ENCODE results near the gene THOP1.
"Not testable (repeated sequence)": the region's sequence is repeated elsewhere in the genome, so short reads cannot be mapped to it uniquely, and the experiment has no call there.

THOP1 gene

DNA sequence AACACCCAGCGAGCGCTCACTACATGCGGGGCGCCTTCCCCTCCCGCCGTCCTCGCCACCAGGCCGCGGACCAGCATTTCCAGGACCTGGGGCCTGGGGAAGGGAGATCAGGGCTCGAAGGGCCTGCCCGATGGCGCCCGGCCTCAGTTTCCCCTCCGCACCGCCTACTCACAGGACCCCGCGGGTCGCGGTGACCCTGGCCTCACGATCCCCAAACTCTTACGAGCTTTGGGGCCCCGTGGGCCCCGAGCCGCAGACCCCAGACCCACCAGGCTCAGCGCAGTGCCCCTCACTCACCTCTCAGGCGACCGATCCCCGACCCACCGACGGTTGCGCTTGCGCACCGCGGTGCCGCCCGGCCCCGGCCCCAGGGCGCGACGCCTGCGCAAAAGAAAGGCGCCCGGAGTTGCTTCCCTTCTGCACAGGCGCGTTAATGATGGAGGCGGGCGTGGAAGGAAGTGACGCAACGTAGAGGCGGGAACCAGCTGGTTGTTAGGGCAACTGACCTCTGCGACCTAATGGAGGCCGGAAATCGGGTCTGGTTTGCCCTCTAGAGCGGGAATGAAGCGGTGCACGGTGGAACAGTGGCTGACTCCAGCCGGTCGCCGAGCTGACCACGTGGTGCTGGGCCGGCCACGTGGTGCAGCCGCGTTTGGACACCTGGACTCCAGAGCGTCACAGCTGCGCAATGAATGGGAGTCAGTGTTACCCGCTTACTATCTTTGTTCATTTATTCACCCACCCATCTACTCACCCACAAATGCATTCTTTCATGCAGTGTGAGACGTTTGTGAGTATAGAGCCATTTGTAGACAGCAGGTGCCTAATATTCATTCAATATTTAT lies 2.1 kb upstream of the THOP1 start, which contains the start of gene SGTA:
Gene SGTA (minus strand): TSS at position 338 of the 845 bp plus-strand sequence. CDS start 14,205 bp downstream, outside the sequence.
- DNase-seq, result peak; percentile 56

DNA sequence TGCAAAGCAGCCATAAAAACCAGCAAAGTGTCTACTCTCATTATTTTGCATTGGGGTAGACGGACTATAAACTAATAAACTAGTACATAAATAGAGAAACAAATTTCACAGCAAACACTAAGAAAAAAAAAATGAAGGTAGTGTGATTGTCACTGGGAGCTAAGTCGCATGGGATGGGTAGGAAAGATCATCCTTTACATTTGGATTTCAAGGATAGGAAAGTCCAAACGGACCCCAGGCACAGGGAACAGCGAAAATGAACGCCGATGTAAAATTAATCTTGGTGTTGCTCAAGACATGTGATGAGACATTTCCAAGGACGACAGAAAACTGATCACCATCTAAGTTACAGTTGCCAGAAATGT lies 1.5 kb upstream of the THOP1 start:
- DNase-seq, result no peak

GRCh38 chr19:2787115-2787514 lies 1.8 kb downstream of the THOP1 start:
- DNase-seq, result no peak

DNA sequence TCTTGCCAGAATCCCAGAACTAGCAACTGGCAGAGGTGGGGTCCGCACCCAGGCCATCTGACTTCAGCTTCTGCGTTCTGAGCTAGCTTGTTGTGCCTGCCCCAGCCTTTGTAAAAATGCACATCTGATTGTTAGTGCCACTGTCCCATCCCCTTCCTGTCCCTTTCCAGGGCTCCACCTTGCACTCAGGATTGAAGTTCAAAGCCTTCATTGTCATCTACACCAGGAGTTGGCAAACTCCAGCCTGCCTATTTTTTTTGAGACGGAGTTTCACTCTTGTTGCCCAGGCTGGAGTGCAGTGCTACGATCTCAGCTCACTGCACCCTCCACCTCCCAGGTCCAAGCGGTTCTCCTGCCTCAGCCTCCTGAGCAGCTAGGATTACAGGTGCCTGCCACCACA lies 2.9 kb downstream of the THOP1 start:
- no peak for DNase-seq

GRCh38 chr19:2790194-2790556 lies 4.9 kb downstream of the THOP1 start:
- DNase-seq, result no peak

DNA sequence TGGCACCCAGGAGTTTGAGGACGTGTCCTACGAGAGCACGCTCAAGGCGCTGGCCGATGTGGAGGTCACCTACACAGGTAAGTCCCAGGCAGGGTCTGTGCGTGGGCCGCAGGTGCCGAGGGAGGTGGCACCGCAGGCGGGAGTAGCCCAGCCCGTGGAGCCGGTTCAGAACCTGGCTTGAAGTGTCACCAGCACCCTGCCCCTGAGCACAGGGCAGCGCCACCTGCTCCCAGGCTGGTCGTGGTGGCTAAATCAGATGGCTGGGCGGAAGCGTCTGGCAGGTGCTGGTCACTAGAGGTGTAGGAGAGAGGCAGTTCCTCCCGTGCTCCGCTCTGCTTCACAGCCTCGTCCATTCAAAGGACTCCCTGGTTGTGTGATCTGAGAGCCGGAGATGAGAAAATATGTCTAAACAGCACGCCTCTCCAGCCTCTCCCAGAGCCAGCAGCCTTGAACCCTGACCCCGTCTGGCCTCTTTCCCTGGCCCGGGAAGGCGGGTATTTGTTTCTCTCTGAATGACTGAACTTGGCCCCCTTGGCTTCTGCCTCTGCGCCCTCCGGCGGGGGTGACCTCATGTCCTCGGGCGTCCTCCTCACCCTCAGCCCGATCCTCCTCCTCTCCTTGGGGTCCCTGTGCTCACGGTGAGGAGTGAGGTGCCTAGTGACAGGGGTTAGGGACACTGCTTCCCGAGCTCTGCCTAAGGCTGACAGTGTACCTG lies 5.4 kb downstream of the THOP1 start:
- no peak for DNase-seq

- no peak for DNase-seq
Measured at GRCh38 chr19:2791440-2791839, 6.1 kb downstream of the THOP1 start.

- no peak for DNase-seq
Measured at GRCh38 chr19:2791876-2792275, 6.6 kb downstream of the THOP1 start.

- DNase-seq, result not testable (repeated sequence)
Measured at GRCh38 chr19:2792666-2793065, 7.4 kb downstream of the THOP1 start.

DNA sequence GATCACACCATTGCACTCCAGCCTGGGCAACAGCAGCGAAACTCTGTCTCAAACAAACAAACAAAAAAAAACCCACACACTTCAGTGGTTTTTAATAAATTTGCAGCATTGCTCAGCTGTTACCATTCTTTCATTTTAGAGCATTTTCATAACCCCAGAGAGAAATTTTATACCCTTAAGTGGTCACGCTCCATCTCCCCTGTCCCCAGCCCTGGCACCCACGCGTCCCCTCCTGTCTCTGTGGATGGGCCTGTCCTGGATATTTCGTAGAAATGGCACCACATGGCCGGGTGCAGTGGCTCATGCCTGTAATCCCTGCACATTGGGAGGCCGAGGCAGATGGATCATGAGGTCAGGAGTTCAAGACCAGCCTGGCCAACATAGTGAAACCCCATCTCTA lies 7.8 kb downstream of the THOP1 start:
- DNase-seq, result no peak

GRCh38 chr19:2793577-2793976 lies 8.3 kb downstream of the THOP1 start:
- DNase-seq, result no peak

- no peak for DNase-seq
Measured at GRCh38 chr19:2795827-2796658, 10.7 kb downstream of the THOP1 start.

GRCh38 chr19:2796659-2797266 lies 11.5 kb downstream of the THOP1 start:
- no peak for DNase-seq

DNA sequence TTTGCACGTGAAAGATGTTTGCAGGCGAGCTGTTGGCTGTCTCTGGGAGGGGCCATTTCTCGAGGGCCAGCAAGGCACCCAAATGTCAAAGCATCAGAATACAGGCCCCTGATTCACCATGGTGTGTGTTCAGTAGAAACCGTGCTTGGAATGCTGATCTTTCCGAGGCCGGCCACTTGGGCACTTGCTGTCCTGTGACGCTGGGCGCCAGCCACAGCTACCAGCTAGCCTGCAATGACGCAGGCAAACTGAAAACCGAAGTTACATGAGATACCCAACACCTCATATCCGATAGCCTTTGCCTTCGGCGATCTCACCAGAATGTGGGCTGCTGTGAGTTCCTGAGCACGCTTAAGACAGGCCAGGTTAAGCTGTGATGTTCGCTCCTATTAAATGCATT lies 12.0 kb downstream of the THOP1 start:
- no peak for DNase-seq

GRCh38 chr19:2798158-2798685 lies 12.9 kb downstream of the THOP1 start:
- DNase-seq, result no peak

DNA sequence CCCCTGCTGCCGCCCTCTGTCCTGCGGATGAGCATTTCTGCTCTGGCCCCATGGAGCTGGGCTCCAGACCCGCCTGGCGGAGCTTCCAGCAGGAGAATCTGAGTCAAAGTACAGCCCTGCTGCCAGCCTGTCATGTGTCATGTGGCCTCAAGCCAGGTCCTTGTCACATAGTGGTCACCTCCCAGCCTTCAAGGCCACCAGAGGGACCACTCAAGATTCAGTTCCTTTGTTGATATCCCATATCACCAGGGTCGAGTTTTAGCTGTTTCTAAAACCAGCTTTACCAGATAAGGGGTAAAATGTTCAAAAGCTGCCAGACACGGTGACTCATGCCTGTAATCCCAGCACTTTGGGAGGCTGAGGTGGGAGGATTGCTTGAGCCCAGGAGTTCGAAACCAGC lies 13.4 kb downstream of the THOP1 start:
- DNase-seq, result no peak

DNA sequence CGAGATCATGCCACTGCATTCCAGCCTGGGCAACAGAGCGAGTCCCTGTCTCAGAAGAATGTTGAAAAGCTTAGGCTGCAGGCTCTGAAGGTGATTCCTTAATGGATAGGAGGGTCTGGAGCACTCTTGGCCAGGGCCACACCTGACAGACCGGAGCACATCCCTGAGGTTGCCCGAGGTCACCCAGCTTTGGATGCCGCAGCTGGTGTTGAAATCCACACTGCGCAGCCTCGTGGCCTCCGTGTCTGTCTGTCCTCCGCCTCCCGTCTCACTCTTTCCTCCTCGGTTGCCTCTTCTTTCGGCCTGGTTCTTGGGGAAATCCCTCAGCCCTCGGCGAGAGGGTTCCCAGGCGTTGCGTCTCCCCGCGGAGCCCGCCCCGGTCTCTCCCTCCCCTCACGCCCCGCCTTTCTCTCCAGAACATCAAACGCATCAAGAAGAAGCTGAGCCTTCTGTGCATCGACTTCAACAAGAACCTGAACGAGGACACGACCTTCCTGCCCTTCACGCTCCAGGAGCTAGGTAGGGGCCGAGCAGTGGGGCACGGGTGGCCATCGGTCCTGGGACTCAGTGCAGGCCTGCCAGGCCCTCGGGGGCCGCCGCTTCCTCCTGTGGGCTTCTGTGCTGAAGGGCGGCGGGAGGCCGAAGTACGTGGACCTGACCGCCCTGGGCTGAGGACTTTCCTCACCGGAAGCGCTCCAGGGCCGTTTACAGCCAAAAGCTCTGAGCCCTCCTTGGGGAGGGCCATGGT lies 14.1 kb downstream of the THOP1 start:
- no peak for DNase-seq

DNA sequence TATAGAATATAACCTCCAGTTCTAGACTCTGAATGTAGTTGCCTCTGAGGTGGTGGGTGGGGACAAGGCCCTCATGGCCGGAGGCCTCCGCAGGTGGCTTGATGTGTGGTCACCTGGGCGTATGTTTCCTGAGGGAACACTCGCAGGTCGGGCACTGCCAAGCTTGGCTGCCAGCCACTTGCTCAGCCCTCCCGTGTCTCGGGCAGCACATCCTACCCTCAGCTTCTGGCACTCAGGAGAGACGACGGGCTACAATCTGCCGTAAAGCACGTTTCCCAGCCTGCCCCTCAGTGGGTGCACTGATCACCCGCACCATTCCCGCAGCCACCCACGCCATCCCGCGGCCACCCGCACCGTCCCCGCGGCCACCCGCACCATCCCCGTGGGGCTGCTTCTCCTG lies 15.2 kb downstream of the THOP1 start:
- DNase-seq, result no peak

GRCh38 chr19:2802826-2803225 lies 17.5 kb downstream of the THOP1 start:
- no peak for DNase-seq

DNA sequence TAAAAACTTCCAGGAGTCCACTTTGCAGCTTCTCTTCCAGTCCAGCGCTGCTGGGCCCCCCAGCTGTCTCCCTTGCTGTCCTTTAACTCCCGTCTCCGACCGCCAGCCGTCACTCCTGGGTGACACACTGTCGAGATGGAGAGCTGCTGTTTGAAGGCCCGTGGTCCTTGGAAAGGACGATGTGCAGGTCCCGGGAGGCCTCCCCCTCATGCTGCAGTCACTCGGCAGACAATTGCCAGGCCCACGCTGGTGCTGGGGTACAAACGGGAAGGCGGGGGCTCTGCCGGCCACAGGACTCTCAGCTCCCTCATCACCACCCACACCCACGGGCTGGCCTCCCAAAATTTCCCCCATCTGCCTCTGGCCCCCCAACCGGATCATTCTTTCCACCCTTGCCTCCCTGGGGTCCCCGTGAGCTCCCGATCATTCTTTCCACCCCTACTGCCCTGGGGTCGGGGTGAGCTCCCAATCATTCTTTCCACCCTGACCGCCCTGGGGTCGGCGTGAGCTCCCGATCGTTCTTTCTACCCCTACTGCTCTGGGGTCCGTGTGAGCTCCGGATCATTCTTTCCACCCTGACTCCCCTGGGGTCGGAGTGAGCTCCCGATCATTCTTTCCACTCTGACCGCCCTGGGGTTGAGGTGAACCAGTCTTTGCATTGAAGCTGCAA lies 18.3 kb downstream of the THOP1 start:
- no peak for DNase-seq

Data from cortex of kidney (tissue), 1 donor.